Activated T-cell treated with anti-CD3 and anti-CD28 coated beads, Interleukin-2, amount 50 U/mL, for 24 hours (primary cell): ENCODE results near the gene RPS27A.
"Not testable (repeated sequence)": the region's sequence is repeated elsewhere in the genome, so short reads cannot be mapped to it uniquely, and the experiment has no call there.

ENCODE experiments used
- DNase-seq: peaks from one replicate; pipeline ENCODE4 v3.0.0-alpha.2; 2020
- H3K27ac Mint-ChIP-seq: 2 replicates; pipeline ENCODE4 v1.8.0; 2020; ENCODE audit warnings: mild to moderate bottlenecking, mixed read lengths
- H3K27me3 Mint-ChIP-seq: 2 replicates; pipeline ENCODE4 v1.8.0; 2020; ENCODE audit warnings: mixed read lengths
- H3K36me3 Mint-ChIP-seq: 2 replicates; pipeline ENCODE4 v1.8.0; 2020; ENCODE audit warnings: low read depth, mixed read lengths
- H3K4me1 Mint-ChIP-seq: 2 replicates; pipeline ENCODE4 v1.8.0; 2020; ENCODE audit warnings: low read depth, mixed read lengths
- H3K4me3 Mint-ChIP-seq: 2 replicates; pipeline ENCODE4 v1.8.0; 2020; ENCODE audit warnings: mild to moderate bottlenecking, moderate library complexity, mixed read lengths
- H3K9me3 Mint-ChIP-seq: 2 replicates; pipeline ENCODE4 v1.8.0; 2020; ENCODE audit warnings: mixed read lengths

Gene RPS27A

DNA sequence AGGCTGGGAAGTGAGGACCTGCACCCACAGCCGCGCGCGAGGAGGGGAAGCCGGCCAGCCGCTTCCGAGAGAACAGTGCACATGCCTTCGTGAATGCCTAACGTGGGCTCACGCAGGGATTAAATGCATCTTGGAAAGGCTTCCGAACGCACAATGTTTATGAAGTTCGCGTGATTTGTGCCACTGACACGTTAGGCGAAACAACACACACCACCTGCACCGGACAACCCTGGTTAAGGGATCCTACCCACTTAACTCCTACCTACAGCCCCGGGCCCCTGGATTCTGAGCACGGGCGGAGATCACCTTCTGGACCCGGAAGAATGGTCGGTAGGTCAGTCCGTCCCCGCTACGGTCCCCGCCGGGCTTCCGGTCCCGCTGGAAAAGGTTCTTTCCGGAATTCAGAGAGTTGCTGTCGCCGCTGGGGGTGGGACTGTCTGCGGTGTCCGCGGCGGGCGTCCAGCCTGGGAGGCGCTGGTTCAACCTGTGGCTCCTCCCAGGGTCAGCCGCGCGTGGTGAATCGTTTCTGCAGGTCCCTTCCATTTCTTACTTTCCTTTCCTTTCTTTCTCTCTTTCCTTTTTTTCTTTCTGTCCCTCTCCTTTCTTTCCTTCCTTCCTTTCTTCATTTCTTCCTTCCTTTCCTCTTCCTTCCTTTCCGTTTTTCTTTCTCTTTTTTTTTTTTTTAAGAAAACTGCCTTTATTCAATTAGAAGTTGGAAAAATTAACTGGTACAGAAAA, 36.6 kb downstream of the RPS27A start, which contains the start of gene MTIF2:
Gene MTIF2 (minus strand): TSS at position 325 of the 738 bp plus-strand sequence. CDS start 5,373 bp downstream, outside the sequence.
- Mint-ChIP-seq H3K27ac (peak within 1 kb of the TSS; percentile 97), H3K36me3 (peaks cover 46% of the 10 kb centered on the region), H3K27me3 (no peaks in the 10 kb centered on the region), H3K4me3 (peak within 1 kb of the TSS; percentile 97), H3K4me1 (peaks cover 19% of the 10 kb centered on the region), H3K9me3 (no peaks in the 10 kb centered on the region)
- peak; percentile 95 for DNase-seq

DNA sequence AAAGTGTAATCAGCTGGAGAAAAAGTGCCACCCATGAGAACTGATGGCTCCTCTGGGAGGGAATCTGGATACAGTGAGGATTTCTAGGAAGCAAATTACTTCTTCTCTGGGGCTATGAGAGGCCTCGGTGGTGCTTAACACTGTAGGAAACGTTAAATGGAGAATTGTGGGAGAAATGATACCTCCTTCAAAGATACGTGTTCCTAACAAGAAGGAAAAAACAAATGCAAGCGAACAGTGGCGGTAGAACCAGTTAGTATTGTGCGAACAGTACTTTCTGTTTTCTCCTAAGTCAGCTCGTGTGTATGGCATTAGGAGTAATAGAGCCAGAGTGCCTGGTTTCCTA, 37.1 kb downstream of the RPS27A start:
- Mint-ChIP-seq H3K4me3 (peak overlapping the region; percentile 97), H3K27me3 (no peaks in the 10 kb centered on the region), H3K4me1 (peaks cover 19% of the 10 kb centered on the region), H3K36me3 (peaks cover 41% of the 10 kb centered on the region), H3K9me3 (no peaks in the 10 kb centered on the region), H3K27ac (peak overlapping the region; percentile 97)
- DNase-seq: no peak

GRCh38 chr2:55274346-55274745, 41.9 kb downstream of the RPS27A start:
- not testable (repeated sequence) for H3K9me3 Mint-ChIP-seq, H3K4me3 Mint-ChIP-seq, H3K27me3 Mint-ChIP-seq, H3K36me3 Mint-ChIP-seq, H3K27ac Mint-ChIP-seq, DNase-seq
- H3K4me1 Mint-ChIP-seq: peaks cover 11% of the 10 kb centered on the region

GRCh38 chr2:55277310-55277709, 44.8 kb downstream of the RPS27A start:
- Mint-ChIP-seq H3K27me3 (no peaks in the 10 kb centered on the region), H3K4me3 (no peak overlapping the region), H3K9me3 (no peaks in the 10 kb centered on the region)

DNA sequence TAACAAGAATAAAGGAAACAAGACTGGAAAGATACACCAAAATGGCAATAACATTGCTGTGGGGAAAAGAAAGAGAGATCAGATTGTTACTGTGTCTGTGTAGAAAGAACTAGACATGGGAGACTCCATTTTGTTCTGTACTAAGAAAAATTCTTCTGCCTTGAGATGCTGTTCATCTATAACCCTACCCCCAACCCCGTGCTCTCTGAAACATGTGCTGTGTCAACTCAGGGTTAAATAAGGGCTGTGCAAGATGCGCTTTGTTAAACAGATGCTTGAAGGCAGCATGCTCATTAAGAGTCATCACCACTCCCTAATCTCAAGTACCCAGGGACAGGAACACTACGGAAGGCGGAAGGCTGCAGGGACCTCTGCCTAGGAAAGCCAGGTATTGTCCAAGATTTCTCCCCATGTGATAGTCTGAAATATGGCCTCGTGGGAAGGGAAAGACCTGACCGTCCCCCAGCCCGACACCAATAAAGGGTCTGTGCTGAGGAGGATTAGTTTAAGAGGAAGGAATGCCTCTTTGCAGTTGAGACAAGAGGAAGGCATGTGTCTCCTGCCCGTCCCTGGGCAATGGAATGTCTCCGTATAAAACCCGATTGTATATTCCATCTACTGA, 46.8 kb downstream of the RPS27A start:
- not testable (repeated sequence) for H3K9me3 Mint-ChIP-seq, H3K4me3 Mint-ChIP-seq, H3K27ac Mint-ChIP-seq, H3K36me3 Mint-ChIP-seq, DNase-seq, H3K27me3 Mint-ChIP-seq
- peaks cover 29% of the 10 kb centered on the region for H3K4me1 Mint-ChIP-seq

More at GRCh38 chr2:55277310-55277709, 44.8 kb downstream of the RPS27A start:
- Mint-ChIP-seq H3K27ac (no peak overlapping the region), H3K36me3 (peaks cover 3% of the 10 kb centered on the region), H3K4me1 (peaks cover 12% of the 10 kb centered on the region)
- no peak for DNase-seq

DNA sequence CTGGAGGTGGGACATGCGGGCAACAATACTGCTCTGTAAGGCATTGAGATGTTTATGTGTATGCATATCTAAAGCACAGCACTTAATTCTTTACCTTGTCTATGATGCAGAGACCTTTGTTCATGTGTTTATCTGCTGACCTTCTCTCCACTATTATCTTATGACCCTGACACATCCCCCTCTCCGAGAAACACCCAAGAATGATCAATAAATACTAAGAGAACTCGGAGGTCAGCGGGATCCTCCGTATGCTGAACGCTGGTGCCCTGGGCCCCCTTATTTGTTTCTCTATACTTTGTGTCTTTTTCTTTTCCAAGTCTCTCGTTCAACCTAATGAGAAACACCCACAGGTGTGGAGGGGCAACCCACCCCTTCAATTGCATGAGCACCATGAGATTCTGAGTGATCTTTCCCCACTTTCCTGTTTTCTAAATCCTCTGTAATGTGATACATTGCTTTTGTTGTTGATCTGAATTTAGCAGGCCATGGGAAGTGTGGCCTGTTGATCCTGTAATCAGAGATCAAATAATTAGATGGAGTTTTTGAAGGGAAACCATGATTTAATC, 47.5 kb downstream of the RPS27A start:
- H3K27ac Mint-ChIP-seq, H3K27me3 Mint-ChIP-seq, H3K36me3 Mint-ChIP-seq, H3K9me3 Mint-ChIP-seq, DNase-seq, H3K4me3 Mint-ChIP-seq: not testable (repeated sequence)
- H3K4me1 Mint-ChIP-seq: peaks cover 29% of the 10 kb centered on the region

GRCh38 chr2:55280851-55281546, 48.5 kb downstream of the RPS27A start:
- not testable (repeated sequence) for H3K27me3 Mint-ChIP-seq, DNase-seq, H3K9me3 Mint-ChIP-seq, H3K36me3 Mint-ChIP-seq
- Mint-ChIP-seq H3K27ac (peak overlapping the region; percentile 97), H3K4me3 (peak overlapping the region; percentile 86), H3K4me1 (peaks cover 29% of the 10 kb centered on the region)

- Mint-ChIP-seq H3K27me3 (no peaks in the 10 kb centered on the region), H3K36me3 (peaks cover 10% of the 10 kb centered on the region), H3K27ac (peak overlapping the region; percentile 97), H3K4me1 (peaks cover 35% of the 10 kb centered on the region), H3K9me3 (no peaks in the 10 kb centered on the region), H3K4me3 (peak overlapping the region; percentile 86)
- peak; percentile 91 for DNase-seq
Observed at GRCh38 chr2:55282110-55282917, 49.8 kb downstream of the RPS27A start.

GRCh38 chr2:55283083-55283482, 50.6 kb downstream of the RPS27A start:
- Mint-ChIP-seq H3K9me3 (no peaks in the 10 kb centered on the region), H3K4me1 (peaks cover 35% of the 10 kb centered on the region), H3K27ac (peak overlapping the region; percentile 31), H3K4me3 (peak overlapping the region; percentile 86), H3K27me3 (no peaks in the 10 kb centered on the region), H3K36me3 (peaks cover 10% of the 10 kb centered on the region)
- no peak for DNase-seq
